HL-60 (cell line): Measurements from ENCODE around the gene ARPC1A.
"Not testable (repeated sequence)": the region's sequence is repeated elsewhere in the genome, so short reads cannot be mapped to it uniquely, and the experiment has no call there.

Source experiments
- DNase-seq, 2 experiments: peaks; one replicate each; pipeline ENCODE4 v3.0.0-alpha.2; 2010 to 2020; ENCODE audit warnings: low read depth in 1 of 2, low spot score in 1 of 2
- H3K27ac ChIP-seq: fragments of 250-450 bp; sonication (Bioruptor Pico); replicated peaks from 2 replicates; pipeline ENCODE4 v1.5.1; 2020; ENCODE audit warnings: mild to moderate bottlenecking, moderate library complexity
- H3K27me3 ChIP-seq: fragments of 250-450 bp; sonication (Bioruptor Pico); 2 replicates; pipeline ENCODE4 v1.5.1; 2021; ENCODE audit warnings: mild to moderate bottlenecking, moderate library complexity; ENCODE audit not compliant: insufficient read depth, poor library complexity, severe bottlenecking
- H3K4me3 ChIP-seq: replicated peaks from 2 replicates; pipeline ENCODE4 v1.5.1; 2011; ENCODE audit warnings: mild to moderate bottlenecking, control low read depth, low read length; ENCODE audit not compliant: insufficient read depth
- GABPA ChIP-seq: IDR thresholded peaks from 2 replicates; pipeline ENCODE4 v1.6.1; 2012; ENCODE audit warnings: low read depth
- POLR2AphosphoS5 ChIP-seq: IDR thresholded peaks from 2 replicates; pipeline ENCODE4 v1.6.1; 2012; ENCODE audit warnings: low read depth
- SPI1 ChIP-seq: IDR thresholded peaks from 2 replicates; pipeline ENCODE4 v1.6.1; 2012; ENCODE audit warnings: low read depth, mild to moderate bottlenecking, borderline replicate concordance
- long read RNA-seq: library from polyadenylated mRNA; unstranded; transcript quantifications from one replicate; pipeline ENCODE4 v2.0.0, GENCODE V29; 2020
- TF ChIP-seq, protein P1 (sequence below): IDR thresholded peaks from one replicate; pipeline ENCODE4 v1.5.1; 2011; ENCODE audit warnings: low read length, control low read depth, inconsistent platforms; ENCODE audit not compliant: insufficient read depth
- TF ChIP-seq, protein P2 (sequence below): IDR thresholded peaks from 2 replicates; pipeline ENCODE4 v1.6.1; 2012; ENCODE audit warnings: low read depth; ENCODE audit not compliant: insufficient replicate concordance

ARPC1A gene
- long read RNA-seq, transcript ARPC1A-201 (10 exons, 1,565 nt): major isoform, 195 of 232 reads
- long read RNA-seq, partial matches to known transcripts: 4 of 232 reads
- long read RNA-seq, other reads (novel, unspliced or antisense): 33 of 232 reads

GRCh38 chr7:99325592-99326407, at the start of gene ARPC1A:
Gene ARPC1A, plus strand, starts transcription at chr7:99325898. Its CDS starts 7,456 bp downstream, at chr7:99333354.
- TF ChIP-seq POLR2AphosphoS5 (peak; percentile 96), GABPA (no peak), SPI1 (peak; percentile 43; the same call in 1 of the 2 replicates)
- H3K27me3 ChIP-seq: no peaks in the 10 kb centered on the region
- H3K27ac ChIP-seq: peak within 1 kb of the TSS; percentile 80
- peak; percentile 85 to 87 for DNase-seq
- peak within 1 kb of the TSS; percentile 86 for H3K4me3 ChIP-seq

GRCh38 chr7:99278180-99278579, 47.5 kb upstream of the ARPC1A start:
- DNase-seq: no peak
- no peaks in the 10 kb centered on the region for H3K27me3 ChIP-seq
- no peak overlapping the region for H3K27ac ChIP-seq
- TF ChIP-seq GABPA (no peak), POLR2AphosphoS5 (no peak), SPI1 (no peak)
- TF ChIP-seq, protein P1, sequence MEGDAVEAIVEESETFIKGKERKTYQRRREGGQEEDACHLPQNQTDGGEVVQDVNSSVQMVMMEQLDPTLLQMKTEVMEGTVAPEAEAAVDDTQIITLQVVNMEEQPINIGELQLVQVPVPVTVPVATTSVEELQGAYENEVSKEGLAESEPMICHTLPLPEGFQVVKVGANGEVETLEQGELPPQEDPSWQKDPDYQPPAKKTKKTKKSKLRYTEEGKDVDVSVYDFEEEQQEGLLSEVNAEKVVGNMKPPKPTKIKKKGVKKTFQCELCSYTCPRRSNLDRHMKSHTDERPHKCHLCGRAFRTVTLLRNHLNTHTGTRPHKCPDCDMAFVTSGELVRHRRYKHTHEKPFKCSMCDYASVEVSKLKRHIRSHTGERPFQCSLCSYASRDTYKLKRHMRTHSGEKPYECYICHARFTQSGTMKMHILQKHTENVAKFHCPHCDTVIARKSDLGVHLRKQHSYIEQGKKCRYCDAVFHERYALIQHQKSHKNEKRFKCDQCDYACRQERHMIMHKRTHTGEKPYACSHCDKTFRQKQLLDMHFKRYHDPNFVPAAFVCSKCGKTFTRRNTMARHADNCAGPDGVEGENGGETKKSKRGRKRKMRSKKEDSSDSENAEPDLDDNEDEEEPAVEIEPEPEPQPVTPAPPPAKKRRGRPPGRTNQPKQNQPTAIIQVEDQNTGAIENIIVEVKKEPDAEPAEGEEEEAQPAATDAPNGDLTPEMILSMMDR: no peak
- TF ChIP-seq, protein P2, sequence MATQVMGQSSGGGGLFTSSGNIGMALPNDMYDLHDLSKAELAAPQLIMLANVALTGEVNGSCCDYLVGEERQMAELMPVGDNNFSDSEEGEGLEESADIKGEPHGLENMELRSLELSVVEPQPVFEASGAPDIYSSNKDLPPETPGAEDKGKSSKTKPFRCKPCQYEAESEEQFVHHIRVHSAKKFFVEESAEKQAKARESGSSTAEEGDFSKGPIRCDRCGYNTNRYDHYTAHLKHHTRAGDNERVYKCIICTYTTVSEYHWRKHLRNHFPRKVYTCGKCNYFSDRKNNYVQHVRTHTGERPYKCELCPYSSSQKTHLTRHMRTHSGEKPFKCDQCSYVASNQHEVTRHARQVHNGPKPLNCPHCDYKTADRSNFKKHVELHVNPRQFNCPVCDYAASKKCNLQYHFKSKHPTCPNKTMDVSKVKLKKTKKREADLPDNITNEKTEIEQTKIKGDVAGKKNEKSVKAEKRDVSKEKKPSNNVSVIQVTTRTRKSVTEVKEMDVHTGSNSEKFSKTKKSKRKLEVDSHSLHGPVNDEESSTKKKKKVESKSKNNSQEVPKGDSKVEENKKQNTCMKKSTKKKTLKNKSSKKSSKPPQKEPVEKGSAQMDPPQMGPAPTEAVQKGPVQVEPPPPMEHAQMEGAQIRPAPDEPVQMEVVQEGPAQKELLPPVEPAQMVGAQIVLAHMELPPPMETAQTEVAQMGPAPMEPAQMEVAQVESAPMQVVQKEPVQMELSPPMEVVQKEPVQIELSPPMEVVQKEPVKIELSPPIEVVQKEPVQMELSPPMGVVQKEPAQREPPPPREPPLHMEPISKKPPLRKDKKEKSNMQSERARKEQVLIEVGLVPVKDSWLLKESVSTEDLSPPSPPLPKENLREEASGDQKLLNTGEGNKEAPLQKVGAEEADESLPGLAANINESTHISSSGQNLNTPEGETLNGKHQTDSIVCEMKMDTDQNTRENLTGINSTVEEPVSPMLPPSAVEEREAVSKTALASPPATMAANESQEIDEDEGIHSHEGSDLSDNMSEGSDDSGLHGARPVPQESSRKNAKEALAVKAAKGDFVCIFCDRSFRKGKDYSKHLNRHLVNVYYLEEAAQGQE: no peak
- no peak overlapping the region for H3K4me3 ChIP-seq

DNA sequence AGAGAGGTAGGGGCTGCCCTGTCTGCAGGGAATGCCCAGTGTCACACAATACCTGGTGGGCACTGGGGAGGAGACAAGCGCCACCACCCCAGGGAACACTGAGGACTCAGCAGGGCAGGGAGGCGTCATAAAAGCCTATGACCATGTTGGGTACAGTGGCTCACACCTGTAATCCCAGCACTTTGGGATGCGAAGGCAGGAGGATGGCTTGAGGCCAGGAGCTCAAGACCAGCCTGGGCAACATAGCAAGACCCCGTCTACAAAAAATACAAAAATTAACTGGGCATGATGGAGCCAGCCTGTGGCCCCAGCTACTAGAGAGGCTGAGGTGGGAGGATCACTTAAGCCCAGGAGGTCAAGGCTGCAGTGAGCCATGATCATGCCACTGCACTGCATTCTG, 41.5 kb upstream of the ARPC1A start:
- H3K4me3 ChIP-seq, DNase-seq, H3K27me3 ChIP-seq, H3K27ac ChIP-seq: not testable (repeated sequence)

- H3K27me3 ChIP-seq: no peaks in the 10 kb centered on the region
- no peak overlapping the region for H3K27ac ChIP-seq
- DNase-seq: no peak
- H3K4me3 ChIP-seq: no peak overlapping the region
- TF ChIP-seq, protein P1: no peak
- TF ChIP-seq, protein P2: no peak
- TF ChIP-seq POLR2AphosphoS5 (no peak), GABPA (no peak), SPI1 (no peak)
These were observed 37.7 kb upstream of the ARPC1A start for GRCh38 chr7:99287779-99288534.
